HG03103 (cell line): ENCODE data around the gene OGDHL.
"Not testable (repeated sequence)": the region's sequence is repeated elsewhere in the genome, so short reads cannot be mapped to it uniquely, and the experiment has no call there.

Experiments used
- ATAC-seq: cut with Tn5 transposase; IDR thresholded peaks from one replicate; pipeline ENCODE4 v1.9.1; 2021; ENCODE audit warnings: low read depth; ENCODE audit not compliant: unreplicated experiment

OGDHL gene

DNA sequence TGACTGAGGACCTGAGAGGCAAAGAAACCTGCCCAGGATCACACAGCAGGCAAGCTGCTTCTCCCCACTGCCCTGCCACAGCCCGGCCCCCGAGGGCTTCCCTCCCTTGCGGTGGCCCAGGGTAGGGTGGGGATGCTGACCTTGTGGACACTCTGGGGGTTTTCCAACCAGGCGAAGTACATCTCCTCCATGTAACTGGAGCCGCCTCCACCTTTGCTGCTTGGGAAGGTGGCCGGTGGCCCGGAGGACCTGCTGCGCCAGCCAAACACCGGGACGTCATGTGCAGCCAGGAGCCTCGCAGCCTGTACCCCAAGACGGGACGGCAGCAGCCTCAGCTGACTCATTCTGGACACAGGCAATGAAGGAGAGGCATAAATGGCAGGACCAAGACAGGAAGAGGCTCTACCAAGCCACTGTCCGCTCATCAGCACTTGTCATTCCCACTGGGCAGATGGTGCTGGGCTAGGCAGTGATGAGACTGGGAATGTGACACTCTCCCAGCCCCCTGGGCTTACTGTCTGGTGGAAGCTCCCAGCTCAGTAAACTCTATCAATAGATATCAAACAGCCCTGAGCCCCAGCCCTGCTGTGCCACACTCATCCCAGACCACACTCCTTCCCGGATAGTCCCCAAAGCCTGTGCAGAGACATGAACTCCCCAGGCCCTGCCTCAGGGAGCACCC lies 3.7 kb downstream of the OGDHL start:
- no peak for ATAC-seq

DNA sequence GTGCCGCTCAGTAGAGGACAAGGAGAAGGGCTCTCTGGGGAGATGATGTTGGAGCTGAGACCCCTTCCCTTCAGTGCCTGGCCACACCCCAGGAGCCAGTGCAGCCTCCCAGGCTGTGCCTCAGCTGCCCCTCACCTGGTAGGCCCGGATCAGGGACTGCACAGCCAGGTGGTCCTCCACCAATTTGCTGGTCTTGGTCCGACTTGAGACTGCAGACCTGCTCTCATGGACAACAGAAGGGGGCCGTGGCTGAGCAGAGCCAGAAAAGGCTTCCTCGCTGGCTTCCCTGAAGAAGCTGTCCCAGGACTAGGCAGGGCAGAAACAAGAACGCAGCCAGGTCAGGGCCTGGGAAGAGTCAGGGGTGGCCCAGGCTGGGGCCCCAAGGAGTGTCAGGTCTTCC lies 5.5 kb downstream of the OGDHL start:
- no peak for ATAC-seq

DNA sequence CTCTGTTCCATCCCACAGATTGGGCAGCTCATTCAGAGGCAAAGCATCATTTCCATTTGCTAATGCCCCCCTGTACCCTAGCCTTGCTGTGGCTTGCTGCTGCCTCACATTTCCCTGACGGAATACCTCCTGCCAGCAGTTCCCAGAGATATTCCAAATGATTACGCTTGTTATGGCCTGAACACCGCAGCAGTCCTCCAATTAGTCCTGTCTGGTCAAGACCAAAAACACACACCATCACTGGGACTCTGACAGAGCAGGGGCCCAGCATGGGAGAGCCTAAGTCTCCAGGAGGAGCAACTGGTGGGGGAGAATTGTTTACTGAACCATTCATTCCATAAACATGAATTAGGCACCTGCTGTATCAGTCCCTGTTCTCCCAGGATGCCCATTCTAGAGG lies 6.1 kb downstream of the OGDHL start:
- no peak for ATAC-seq

DNA sequence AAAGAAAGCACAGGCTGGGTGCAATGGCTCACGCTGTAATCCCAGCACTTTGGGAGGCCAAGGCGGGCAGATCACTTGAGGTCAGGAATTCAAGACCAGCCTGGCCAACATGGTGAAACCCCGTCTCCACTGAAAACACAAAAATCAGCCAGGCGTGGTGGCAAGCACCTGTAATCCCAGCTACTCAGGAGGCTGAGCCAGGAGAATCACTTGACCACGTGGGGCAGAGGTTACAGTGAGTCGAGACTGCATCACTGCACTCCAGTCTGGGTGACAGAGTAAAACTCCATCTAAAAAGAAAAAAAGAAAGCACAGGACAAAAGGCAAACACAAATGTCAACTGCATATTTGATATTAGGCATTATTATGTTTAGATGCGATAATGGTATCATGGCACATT lies 7.2 kb downstream of the OGDHL start:
- not testable (repeated sequence) for ATAC-seq

DNA sequence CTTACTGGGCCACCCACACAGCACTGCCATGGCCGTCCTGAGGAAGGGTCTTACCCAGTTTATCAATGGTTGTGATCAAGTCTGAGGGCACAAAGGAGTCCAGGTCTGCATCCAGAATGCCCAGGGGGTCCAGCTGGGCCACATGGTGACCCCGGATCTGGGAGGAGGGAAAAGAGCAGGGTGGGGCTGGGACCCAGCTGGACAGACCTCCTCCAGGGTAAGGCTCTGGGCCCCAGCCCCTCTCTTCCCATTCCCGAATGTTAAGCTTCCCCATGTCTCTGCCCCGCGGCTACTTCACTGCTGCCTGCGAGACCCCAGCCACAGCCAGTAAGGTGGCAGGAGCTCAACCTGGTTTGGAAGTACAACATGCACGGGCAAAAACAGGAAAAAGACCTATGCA lies 9.5 kb downstream of the OGDHL start:
- no peak for ATAC-seq

DNA sequence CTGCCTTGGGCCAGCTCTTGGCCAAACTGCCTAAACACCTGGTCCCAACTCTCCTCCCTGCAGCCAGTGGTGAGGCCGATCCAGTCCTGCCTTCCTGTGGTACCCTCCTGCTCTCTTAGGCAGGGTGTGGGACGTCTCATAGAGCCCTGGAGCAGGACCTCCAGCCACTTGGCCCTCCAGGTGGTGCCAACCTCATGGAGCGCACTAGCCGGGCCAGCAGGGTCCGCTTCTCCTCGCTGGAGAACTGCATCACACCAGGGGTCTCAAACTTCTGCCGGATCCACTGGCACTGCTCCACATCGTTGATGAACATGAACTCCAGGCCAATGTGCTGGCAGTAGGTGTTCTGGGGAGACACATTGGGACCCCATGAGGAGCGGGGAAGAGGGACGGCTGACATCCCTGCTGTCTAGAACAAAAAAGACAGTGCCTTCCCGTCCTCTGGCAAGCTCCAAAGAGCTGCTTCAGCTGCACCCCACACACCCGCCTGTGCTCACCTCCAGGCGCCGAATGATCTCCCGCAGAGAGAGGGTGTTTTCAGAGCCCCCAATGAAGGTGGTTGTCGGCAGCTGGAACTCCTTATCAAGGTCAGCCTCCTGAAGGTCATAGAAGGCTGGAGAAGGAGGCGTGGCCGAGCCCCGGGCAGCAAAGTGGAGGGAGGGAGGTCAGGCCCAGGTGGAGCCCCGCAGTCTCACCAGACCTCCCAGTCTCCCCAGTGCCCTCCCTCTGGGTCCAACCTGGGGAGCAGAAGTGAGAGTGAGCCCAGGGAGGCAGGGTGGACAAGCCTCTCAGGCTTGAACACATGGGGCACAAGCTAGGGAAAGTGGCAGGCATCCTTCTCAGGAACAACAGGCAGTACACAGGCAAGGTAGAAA lies 10.2 kb downstream of the OGDHL start:
- no peak for ATAC-seq

DNA sequence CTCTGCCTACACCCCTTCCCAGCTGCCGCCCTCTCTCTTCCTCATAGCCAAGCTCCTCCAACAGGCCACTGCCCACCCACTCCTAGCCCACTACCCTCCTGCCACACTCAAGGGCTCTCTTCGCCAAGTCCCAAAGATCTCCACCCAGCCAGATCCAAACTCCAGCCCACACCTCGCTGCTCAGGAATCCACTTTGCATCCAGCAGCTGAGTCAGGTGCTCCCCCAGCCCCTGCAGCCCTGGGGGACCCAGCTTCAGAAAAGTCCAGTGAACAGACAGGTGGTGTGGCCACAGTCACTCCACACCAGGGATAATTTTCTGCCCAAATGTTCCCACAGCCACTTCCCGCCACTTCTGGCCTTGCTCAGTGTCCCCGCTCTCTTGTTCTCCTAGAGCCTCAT lies 10.9 kb downstream of the OGDHL start:
- ATAC-seq: no peak

DNA sequence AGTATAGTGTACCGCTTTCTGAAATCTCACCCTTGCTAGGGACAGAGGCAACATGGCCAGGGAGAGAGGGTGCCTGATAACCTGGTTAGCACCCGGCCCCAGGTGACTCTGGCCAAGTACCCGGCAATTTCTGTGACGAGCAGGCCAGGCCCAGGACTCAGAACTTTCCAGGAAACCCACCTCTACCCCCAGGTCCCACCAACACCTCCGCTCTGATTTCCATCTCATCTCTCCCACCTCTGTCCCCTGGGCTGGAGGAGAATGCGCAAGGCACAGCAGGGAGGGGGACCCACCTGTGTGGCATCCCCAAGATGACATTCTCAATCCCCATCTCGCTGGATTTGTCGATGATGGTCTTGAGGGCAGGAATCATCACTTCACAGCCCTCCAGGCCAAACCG lies 11.6 kb downstream of the OGDHL start:
- no peak for ATAC-seq

DNA sequence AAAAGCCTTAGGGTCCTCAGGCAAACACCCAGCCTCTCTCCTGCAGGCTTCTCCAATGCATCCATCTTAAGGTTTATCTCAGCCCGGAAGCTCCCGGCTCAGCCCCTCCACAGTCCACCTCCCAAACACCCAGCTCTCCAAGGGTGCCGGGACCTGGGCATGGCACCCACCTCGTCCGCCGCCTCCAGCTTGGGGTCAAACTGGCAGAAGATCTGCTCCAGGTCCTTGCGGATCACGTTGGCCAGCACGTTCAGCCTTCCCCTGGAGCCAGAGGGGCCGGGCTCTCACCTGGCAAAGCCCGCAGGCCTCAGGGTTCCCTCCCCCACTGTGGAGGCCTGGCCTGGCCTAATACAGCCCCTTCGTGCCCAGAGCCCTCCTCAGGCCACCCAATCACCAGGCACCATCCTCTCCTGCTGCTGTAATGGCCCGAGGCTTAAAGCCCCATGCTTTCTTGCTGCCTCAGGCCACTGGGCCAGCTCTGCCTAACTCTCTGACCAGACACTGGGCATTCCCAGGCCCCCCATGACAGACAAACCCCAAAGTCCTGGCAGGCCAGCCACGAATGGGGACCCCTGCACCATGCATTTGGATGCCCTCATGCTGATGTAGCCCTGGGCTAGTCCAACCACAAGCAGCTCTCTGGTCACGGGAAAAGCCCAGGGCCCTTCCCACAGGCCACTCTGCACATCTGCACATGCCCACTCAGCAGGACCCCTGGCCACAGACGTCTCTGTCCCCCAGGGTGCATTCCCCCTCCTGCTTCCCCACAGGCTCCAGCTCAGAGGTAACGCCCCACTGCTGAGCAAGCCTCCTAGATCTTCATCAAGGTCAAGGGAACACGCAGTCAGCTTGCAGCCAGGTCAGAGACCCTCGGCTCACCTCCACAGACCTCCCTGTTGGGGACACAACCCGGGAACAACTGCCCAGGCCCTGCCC lies 12.3 kb downstream of the OGDHL start:
- ATAC-seq: no peak

DNA sequence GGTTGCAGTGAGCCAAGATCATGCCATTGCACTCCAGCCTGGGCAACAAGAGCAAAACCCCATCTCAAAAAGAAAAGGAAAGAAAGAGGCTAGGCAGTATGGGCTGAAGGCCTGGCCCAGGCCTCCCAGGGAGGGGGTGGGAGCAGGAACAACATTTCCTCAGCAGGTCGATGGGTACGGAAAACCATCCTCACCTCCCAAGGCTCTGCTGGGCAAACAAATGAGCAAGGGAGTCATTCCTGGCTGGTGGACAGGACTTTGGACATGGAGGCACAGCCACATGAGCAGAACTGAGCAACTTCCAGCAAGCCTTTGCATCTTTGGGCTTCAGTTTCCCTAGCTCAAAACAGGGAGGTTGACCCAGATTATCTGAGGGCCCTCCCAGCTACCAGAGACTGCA lies 13.0 kb downstream of the OGDHL start:
- ATAC-seq: no peak

DNA sequence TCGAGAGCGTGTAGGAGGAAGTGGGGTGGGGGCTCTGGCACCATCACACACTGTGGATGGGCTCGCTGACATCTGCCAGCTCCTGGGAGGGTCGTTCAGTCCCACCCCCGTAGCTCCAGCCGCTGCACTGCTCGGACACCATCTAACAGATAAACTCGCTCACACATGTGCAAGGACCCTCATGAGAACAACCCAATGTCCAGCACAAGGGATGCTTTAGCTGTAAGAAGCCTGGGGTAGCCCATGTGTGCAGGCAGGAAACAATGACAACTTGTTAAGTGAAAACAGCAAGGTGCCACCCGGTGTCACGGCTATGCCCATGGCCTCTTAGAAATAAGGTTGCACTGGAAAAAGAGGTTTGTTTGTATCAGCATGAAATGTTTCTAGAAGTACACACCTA lies 14.1 kb downstream of the OGDHL start:
- ATAC-seq: no peak

DNA sequence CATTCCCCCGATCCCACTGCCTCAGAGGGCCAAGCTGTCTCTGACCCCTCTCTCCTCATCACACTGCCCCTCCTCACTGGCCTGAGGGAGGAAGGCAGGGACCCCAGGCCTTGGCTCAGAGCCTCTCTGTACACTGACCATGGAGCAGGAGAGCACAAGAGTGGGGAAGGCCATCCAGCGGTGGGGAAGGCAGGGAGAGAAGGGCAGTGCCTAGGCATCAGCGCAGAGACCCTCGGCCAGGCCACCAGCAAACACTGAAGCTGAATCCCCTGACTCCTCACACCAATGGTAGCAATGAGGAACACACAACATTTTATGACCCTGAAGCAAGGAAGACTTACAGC lies 14.8 kb downstream of the OGDHL start:
- ATAC-seq: no peak

DNA sequence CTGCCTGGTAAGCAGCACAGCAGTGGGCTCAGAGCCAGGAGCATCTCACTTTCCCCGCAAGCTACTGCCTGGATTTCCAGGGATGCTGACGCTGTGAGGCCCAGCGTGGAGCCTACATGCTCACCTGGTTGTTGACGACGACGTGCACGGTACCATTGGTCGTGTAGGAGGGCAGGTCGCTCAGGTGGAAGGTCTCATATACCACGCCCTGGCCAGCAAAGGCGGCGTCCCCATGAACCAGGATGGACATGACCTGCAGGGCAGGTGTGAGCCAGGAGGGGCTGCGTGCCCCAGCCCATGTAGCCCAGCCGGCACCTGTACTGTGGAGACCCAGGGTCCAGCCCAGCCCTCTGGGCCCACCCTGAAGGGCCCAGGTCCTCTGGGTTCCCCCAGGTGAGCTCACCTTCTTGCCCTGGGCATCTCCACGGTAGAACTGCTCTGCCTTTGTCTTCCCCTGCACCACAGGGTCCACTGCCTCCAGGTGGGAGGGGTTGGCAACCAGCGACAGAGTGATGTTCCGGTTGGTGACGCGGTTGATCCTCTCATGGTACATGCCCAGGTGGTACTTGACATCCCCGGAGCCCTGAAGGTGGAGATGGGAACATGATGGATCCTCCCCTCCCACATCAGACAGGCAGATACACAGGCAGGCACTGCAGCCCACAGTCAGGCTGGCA lies 15.4 kb downstream of the OGDHL start:
- no peak for ATAC-seq

DNA sequence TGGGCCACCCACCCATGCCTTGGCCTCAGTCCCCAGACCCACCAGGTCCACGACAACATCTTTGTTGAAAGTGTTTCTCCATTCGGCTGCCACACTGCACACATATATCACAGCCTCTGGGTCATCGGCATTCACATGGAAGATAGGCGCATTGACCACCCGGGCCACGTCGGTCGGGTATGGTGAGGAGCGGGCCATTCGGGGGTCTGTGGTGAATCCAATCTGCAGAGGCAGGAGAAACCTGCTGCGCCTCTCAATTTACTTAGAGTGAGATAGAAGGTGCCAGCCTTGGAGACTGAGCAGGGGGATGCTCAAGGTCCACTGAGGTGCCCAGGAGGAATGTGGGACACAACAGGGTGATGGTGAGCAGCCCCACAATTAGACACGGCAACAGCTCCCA lies 16.4 kb downstream of the OGDHL start:
- no peak for ATAC-seq

DNA sequence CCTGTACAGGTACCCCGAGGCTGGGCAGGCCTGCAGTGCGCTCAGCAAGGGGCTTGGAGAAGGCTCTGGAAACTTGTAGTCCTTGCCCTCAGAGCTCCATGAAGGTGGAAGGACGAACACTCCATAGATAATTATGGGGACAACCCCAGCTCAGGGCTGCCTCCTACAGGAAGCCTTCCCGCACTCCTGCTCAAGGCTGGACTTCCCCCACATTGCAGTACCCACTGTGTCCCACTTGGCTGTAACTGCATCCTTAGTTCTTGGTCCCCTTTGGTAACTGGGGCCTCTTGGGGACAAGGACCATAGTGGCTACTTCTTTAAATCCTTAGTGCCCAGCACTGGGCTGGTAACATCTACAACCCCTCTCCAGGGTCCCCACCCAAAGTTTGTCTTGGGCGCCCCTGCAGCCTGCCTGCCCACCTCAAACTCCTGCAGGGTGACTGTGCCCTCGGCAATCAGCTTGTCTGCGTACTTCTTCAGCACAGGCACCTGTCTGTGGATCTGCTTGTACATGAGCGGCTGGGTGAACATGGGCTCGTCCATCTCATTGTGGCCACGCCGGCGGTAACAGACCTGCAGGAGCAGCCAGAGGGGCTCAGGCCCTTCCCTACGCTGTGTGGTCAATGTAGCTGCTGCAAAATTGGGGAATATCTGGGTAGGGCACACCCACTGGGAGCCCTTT lies 17.1 kb downstream of the OGDHL start:
- ATAC-seq: no peak

DNA sequence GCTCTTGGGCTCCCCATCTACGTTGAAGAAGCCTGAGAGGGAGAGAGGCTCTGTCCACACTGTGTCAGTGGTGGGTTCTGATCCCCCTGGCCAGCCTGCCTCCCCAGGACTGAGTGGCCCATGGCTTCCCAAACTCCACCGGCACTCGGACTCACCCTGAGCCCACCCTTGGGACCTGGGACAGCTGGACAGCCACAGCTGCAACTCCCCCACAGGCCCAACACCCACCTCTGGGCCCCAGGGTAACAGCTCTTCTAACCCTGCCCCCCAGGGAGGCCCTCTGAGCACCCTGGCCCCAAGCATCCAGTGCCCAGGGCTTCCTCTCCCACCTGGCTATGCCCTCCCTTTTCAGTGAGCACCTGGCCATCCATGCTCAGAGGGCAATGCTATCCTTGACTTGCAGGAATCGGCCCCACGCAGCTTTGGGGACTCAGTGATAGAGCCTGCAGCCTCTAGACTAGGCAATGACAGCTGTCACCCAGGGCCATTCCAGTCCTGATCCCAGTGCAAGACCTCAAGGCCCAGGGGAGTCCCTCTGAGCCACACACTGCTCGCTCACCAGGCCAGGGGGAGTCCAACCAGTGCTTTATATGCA lies 17.9 kb downstream of the OGDHL start:
- ATAC-seq: no peak

DNA sequence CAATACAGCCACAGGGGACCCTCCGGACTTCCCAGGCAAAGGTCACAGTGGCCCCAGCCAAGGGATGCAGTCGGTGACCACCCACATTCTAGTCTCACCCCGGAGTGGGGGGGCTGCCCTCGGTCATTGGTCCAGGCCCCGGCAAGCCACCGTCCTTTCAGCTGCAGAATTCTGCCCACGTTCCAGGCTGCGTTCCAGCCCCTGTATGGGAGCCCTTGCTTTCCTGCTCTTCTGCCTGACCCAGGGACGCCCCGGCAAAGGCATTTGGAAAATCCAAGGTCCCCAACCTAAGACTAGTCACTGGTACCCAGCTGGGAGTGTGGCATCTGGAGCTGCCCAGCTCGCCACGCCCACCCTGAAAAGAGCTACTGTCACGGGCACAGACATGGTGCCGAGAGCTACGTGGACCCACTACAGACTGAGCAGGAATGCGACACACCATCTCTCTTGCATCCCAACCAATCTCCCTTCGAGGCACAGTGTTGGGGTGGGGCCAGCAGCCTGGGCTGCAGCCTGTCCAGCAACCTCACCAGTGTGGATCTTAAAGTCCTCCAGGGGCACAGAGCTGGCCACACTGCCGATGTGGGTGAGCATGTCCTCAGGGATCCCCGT lies 18.6 kb downstream of the OGDHL start:
- ATAC-seq: no peak

DNA sequence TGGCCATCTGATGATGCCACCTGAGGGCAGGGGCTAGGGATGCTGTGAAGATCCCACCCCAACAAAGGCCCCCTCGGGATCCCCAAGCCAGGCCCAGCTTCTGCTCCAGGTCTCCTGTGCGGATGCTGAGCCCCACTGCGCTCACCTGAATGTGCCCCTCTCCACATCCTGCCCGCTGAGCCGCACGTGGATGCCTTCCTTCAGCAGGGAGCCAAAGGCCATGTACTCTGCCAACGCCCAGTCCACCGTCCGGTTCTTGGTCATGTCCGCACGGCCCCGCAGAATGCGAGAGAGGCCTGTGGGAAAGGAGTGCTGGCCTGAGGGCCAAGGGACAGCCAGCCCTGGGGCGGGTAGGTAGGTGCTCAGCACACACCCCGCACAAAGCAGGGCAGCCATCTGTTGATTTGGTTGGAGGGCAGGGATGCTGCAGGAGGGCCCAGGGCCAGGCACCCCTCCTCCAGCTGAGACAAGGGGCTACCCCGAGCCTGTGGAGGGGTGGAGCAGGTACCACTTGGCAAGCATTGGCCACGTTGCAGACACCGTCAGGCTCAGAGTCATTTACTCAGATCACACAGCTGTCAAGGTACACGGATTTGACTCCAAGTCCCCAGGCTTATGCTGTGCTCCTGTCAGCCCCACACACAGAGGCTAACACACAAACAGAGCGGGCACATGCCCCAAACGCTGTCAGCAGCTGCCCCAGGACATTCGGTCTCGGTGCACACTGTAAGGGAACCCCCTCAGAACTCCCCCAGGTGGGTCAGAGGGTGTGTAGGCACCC lies 19.2 kb downstream of the OGDHL start:
- ATAC-seq: no peak
